Hematopoietic multipotent progenitor cell (in vitro differentiated cells): ENCODE results near the gene MTPN. TPM values are rescaled to one million over a fixed set of nuclear protein-coding genes. Genes with fewer than 3 reads are reported as not detected.

Experiments used
- DNase-seq, 3 donors: peaks; one replicate each; pipeline ENCODE4 v3.0.0-alpha.2; 2011 to 2015; ENCODE audit warnings: low read depth in 2 of 3, low spot score in 2 of 3
- small RNA-seq: library from RNA; depleted of rRNA; stranded (forward); fragments of <200 nt; gene quantifications from one replicate; pipeline ENCODE3, GENCODE V24; 2012
- total RNA-seq: library from RNA; depleted of rRNA; stranded (reverse); fragments of >200 nt; gene quantifications from one replicate; pipeline ENCODE4 v1.2.3, GENCODE V29; 2012

The MTPN gene
- total RNA-seq, 1 donor = 46.3 TPM

DNA sequence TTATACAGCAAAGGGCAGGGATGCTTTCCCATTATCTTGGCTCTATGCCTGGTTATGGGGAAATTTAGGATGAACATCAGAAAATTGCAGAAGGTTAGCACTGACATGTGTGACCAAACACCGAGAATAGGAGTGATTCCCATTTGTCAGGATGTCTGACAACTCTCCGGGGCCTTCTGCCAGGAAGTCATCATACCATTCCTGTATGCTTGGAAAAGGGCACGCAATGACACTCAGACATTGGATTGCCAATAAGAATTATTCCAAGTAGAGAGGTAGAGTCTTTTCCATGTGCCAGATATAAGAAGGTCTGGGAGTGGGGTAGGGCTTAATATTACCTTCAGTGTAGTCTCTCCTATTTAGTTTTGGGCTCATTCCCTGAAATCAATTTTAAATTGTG, 82.3 kb downstream of the MTPN start:
- no peak for DNase-seq

DNA sequence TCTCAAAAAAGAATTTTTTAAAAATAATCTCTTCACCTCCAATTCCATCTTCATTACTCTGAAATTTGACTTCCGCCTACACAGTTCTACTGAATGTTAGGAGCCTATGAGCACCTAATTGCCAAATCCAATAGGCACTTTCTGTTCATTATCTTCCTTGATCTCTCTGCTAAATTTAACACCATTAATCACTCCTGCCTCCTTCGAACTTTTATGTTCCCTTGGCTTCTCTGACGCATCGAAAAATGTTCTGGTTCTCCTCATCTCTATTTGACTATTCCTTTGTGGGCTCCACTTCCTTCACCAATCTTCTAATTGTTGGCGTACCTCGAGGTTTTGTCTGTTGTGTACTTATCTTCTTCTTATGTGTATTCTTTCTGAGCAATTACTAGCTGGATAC, 87.3 kb downstream of the MTPN start:
- no peak for DNase-seq

DNA sequence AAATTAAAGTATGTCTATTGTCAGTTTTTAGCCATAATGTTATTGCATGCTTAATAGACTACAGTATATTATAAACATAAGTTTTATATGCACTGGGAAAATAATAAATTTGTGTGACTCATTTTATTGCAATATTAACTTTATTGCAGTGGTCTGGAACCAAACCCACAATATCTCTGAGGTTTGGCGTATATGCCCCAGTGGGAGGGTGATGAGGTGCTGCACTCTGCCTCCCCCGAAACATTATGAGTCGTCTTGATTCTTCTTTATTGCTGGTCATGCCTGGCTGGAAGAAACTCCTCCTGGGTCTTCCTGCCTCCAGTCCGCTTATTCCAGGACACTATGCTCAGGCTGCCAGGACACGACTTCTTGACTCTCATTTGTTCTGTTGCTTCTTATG, 88.4 kb downstream of the MTPN start:
- no peak for DNase-seq

DNA sequence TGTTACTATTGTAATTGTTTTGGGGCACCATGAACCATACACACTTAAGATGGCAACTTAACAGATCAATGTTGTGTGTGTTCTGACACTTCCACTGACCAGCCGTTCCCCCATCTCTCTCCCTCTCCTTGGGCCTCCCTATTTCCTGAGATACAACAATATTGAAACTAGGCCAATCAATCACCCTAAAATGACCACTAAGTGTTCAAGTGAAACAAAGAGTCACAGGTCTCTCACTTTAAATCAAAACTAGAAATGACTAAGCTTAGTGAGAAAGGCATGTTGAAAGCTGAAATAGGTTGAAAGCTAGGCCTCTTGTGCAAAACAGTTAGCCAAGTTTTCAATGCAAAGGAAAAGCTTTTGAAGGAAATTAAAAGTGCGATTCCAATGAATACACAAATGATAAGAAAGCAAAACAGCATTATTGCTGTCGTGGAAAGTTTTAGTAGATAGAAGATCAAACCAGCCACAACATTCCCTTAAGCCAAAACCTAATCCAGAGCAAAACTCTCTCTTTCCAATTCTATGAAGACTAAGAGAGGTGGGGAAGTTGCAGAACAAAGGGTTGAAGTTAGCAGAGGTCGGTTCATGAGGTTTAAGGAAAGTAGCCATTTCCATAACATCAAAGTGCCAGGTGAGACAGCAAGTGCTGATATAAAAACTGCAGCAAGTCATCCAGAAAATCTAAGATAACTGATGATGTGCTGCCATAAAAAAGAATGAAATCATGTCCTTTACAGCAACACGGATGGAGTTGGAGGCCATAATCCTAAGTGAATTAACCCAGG, 90.6 kb downstream of the MTPN start:
- no peak for DNase-seq

DNA sequence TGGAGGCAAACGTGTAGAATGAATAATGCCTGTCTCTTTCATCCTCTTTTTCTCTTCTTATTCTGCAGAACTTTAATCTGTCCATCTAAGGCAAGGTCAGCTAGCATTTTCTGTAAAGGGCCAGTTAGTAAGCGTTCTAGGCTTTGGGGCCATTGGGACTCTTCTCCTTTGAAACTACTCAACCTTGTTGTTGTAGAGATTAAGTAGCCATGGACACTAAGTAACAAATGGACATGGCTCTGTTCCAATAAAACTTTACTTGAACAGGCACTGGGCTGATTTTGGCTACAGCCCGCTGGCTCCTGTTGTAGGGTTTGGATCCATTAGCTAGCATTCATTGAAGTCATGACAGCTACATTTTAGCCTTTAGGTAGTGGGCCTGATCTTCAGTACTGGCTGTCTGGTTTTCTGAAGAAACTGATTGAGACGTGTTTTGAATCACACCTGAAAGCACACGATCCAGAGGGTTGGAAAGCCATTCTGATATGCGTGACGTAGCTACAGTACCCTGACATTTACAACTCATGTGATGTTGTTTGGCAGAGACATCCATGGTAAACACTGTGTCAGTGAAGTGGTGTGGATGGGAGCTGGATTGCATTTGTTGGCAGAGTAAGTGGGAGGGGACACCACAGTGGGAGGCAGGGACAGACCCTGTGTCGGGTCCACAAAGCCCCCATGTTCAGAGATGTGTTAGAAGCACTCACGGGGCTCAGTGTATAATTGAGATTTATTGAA, 92.5 kb downstream of the MTPN start:
- no peak for DNase-seq

DNA sequence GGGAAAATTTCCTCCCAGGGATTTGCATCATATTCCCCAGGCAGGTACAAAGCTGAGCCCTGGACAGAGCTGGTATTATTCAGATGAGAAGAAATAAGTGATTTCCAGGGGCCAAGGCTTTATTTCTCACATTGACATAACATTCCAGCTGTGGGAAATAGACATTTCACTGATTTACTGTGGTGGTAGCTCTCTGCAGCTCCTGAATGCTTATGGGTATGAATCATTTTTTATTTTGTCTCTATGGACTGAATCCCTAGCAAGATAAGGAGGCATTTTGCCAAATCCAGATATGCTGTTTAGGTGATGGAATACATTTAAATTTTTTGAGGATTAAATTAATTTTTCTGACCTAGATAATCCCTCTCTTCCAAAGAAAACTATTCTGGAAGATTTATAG, 97.9 kb downstream of the MTPN start:
- DNase-seq = no peak

DNA sequence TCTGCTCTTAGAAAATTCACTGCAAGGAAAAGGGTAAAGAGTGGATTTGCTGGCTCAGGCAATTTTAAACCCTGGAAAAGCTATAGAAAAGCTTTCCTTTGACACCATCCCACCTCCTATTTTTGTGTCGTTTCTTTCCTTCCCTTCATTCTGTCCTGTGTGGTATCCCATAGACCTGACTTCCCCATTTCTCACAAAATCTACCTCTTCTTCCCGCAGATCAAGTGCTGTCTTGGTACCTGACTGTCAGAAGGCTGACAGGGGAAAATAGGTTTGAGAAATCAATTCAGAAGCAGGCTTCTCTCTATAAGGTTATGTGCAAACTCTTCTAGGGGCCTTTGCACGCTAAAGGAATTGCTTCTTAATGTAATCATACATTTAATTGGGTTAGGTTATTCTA, 98.9 kb downstream of the MTPN start:
- no peak for DNase-seq

DNA sequence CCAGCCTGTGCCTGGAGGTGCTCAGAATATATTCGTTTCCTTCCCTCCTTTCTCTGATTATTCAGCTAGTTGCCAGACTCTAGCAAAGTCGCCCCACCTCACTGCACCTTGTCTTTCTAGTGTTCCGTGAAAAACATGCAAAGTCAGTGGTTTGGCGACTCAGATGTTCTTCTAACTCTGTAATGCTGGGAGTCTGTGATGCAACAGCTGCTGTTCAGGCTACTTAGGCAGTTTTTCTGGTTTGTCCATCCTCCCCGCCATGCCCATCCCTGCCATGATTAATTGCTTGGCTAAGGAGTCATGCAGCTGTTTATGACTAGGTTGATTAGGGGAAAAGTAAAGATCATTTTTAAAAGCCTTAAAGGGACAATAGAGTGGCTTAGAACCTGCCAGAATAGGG, 99.4 kb downstream of the MTPN start:
- no peak for DNase-seq

Small RNA genes within 50 kb of the gene (small RNA-seq; reads per million reads assigned to genes)
- gene RNU6-223P = not detected

Other genes with a start within 250 kb of the MTPN start
- gene SLC13A4, start 249.2 kb downstream of the MTPN start, total RNA-seq = not detected
- gene FAM180A, start 228.5 kb downstream of the MTPN start, total RNA-seq = not detected